ENCODE measurements around the gene PIK3R5.

- TF ChIP-seq CTCF (IDR thresholded peaks at IDR 0.05; ENCODE audit: borderline replicate concordance, extremely low read depth, low read length, poor library complexity, severe bottlenecking) (no peak), EZH2 (IDR thresholded peaks at IDR 0.05; ENCODE audit: borderline replicate concordance, low read depth, low read length, severe bottlenecking) (no peak)
Observed at GRCh38 chr17:8952191-8952590, 13.3 kb downstream of the PIK3R5 start.

All from DND-41 (cell line).